Neural crest cell (in vitro differentiated cells): ENCODE data around the gene PLEKHA4. TPM values are rescaled to one million over a fixed set of nuclear protein-coding genes. Genes with fewer than 3 reads are reported as not detected.

Source experiments
- DNase-seq: peaks from one replicate; pipeline ENCODE4 v3.0.0; 2021; ENCODE audit warnings: low read depth, mixed read lengths, low spot score
- H3K27ac Mint-ChIP-seq: one replicate; pipeline ENCODE4 v1.8.0; 2021; ENCODE audit warnings: mild to moderate bottlenecking, mixed read lengths; ENCODE audit not compliant: unreplicated experiment
- H3K27me3 Mint-ChIP-seq: 2 replicates; pipeline ENCODE4 v1.8.0; 2021; ENCODE audit warnings: low read depth, mild to moderate bottlenecking, mixed read lengths
- H3K36me3 Mint-ChIP-seq: 2 replicates; pipeline ENCODE4 v1.8.0; 2021; ENCODE audit warnings: low read depth, mild to moderate bottlenecking, mixed read lengths
- H3K4me1 Mint-ChIP-seq: 2 replicates; pipeline ENCODE4 v1.8.0; 2021; ENCODE audit warnings: mixed read lengths
- H3K4me3 Mint-ChIP-seq: one replicate; pipeline ENCODE4 v1.8.0; 2021; ENCODE audit warnings: mild to moderate bottlenecking, mixed read lengths
- H3K9me3 Mint-ChIP-seq: 2 replicates; pipeline ENCODE4 v1.8.0; 2021; ENCODE audit warnings: mixed read lengths
- CTCF ChIP-seq: fragments of 200-600 bp; sonication (generic); conservative IDR thresholded peaks from 2 replicates; pipeline ENCODE4 v1.5.0; 2021; ENCODE audit warnings: antibody characterized with exemption, mild to moderate bottlenecking
- total RNA-seq: library from RNA; stranded (reverse); gene quantifications from 2 replicates; pipeline ENCODE4 v1.2.1, GENCODE V29; 2021

PLEKHA4 gene
- total RNA-seq, 1 donor from 2014 or later, result 41.8 TPM

- TF ChIP-seq CTCF, result no peak
- Mint-ChIP-seq H3K4me3 (peak overlapping the region; percentile 63), H3K4me1 (peaks cover 52% of the 10 kb centered on the region), H3K27ac (peak overlapping the region; percentile 68), H3K9me3 (no peaks in the 10 kb centered on the region), H3K36me3 (peaks cover 3% of the 10 kb centered on the region), H3K27me3 (no peaks in the 10 kb centered on the region)
- DNase-seq, result no peak
Measured at GRCh38 chr19:48867746-48868113, 687 bp downstream of the PLEKHA4 start.

GRCh38 chr19:48867123-48867745 is 1.2 kb downstream of the PLEKHA4 start:
- Mint-ChIP-seq H3K36me3 (peaks cover 3% of the 10 kb centered on the region), H3K4me1 (peaks cover 50% of the 10 kb centered on the region), H3K4me3 (peak overlapping the region; percentile 63), H3K9me3 (no peaks in the 10 kb centered on the region), H3K27me3 (no peaks in the 10 kb centered on the region), H3K27ac (peak overlapping the region; percentile 68)
- no peak for TF ChIP-seq CTCF
- peak; percentile 25 for DNase-seq

- Mint-ChIP-seq H3K27ac (peak overlapping the region; percentile 68), H3K27me3 (no peaks in the 10 kb centered on the region), H3K36me3 (peaks cover 3% of the 10 kb centered on the region), H3K4me1 (peaks cover 51% of the 10 kb centered on the region), H3K4me3 (peak overlapping the region; percentile 63), H3K9me3 (no peaks in the 10 kb centered on the region)
- no peak for DNase-seq
- TF ChIP-seq CTCF, result no peak
Measured at GRCh38 chr19:48866692-48867091, 1.7 kb downstream of the PLEKHA4 start.

- H3K36me3 Mint-ChIP-seq, result peaks cover 11% of the 10 kb centered on the region
- peaks cover 52% of the 10 kb centered on the region for H3K4me1 Mint-ChIP-seq
- no peaks in the 10 kb centered on the region for H3K9me3 Mint-ChIP-seq
- no peak overlapping the region for H3K4me3 Mint-ChIP-seq
- H3K27me3 Mint-ChIP-seq, result no peaks in the 10 kb centered on the region
- no peak for DNase-seq
- no peak for TF ChIP-seq CTCF
- H3K27ac Mint-ChIP-seq, result no peak overlapping the region
Measured at GRCh38 chr19:48862827-48863226, 5.6 kb downstream of the PLEKHA4 start.

- no peak for DNase-seq
- Mint-ChIP-seq H3K27me3 (no peaks in the 10 kb centered on the region), H3K36me3 (peaks cover 15% of the 10 kb centered on the region), H3K4me1 (peaks cover 44% of the 10 kb centered on the region), H3K9me3 (no peaks in the 10 kb centered on the region), H3K27ac (peak overlapping the region; percentile 78), H3K4me3 (peak overlapping the region; percentile 70)
- no peak for TF ChIP-seq CTCF
Measured at GRCh38 chr19:48861313-48861712, 7.1 kb downstream of the PLEKHA4 start.
